ENCODE results near the gene USH2A. TPM values are rescaled to one million over a fixed set of nuclear protein-coding genes. Genes with fewer than 3 reads are reported as not detected.

USH2A gene
- polyA plus RNA-seq, 1 of the 3 experiments (the other 2 are of a cell fraction) = under 0.01 TPM

GRCh38 chr1:215631040-215631439 lies 792.2 kb downstream of the USH2A start (continued):
- no peak for TF ChIP-seq ZBTB33 (IDR thresholded peaks at IDR 0.05; ENCODE audit: borderline replicate concordance, low read depth)
- no peak for TF ChIP-seq RXRA (IDR thresholded peaks at IDR 0.05; ENCODE audit: borderline replicate concordance, low read depth)
- no peak for TF ChIP-seq MAX (IDR thresholded peaks at IDR 0.05; ENCODE audit: low read depth)
- no peak for TF ChIP-seq FOXJ3 (CRISPR knock-in tag; IDR thresholded peaks at IDR 0.05)
- TF ChIP-seq MEF2A (IDR thresholded peaks at IDR 0.05; ENCODE audit: borderline replicate concordance, low read depth) = no peak

- DNase-seq = no peak
- Histone ChIP-seq H3K79me2 (ENCODE audit: insufficient read depth) (no peaks in the 10 kb centered on the region), H3K9me2 (no peaks in the 10 kb centered on the region), H3K36me3 (replicated peaks in 1 of 2; ENCODE audit: control insufficient read depth in 1 of 2, insufficient read depth in 2 of 2, low read length in 1 of 2) (peaks cover 22 to 40% of the 10 kb centered on the region in 2 experiments), H2AFZ (ENCODE audit: low read depth) (no peak overlapping the region), H3K4me3 (ENCODE audit: low read depth in 2 of 2, low read length in 1 of 2) (no peak overlapping the region), H3K4me1 (ENCODE audit: control insufficient read depth in 1 of 2, insufficient read depth in 2 of 2, low read depth in 1 of 2, low read length in 1 of 2) (no peaks in the 10 kb centered on the region), H3K27me3 (ENCODE audit: insufficient read depth) (no peaks in the 10 kb centered on the region), H3K9ac (no peak overlapping the region), H4K20me1 (ENCODE audit: insufficient read depth) (no peaks in the 10 kb centered on the region), H3K4me2 (no peak overlapping the region), H3K27ac (ENCODE audit: low read depth in 2 of 2, low read length in 1 of 2) (no peak overlapping the region), H3F3A (replicated peaks; ENCODE audit: insufficient read depth) (no peaks in the 10 kb centered on the region), H3K9me3 (no peaks in the 10 kb centered on the region)
- CTCF ChIA-PET = no interaction called here
- POLR2A ChIA-PET = no interaction called here
- TF ChIP-seq IRF3 (IDR thresholded peaks at IDR 0.05; ENCODE audit: low read depth, low read length) (no peak), RXRA (IDR thresholded peaks at IDR 0.05; ENCODE audit: borderline replicate concordance, low read depth) (no peak), FOXJ3 (CRISPR knock-in tag; IDR thresholded peaks at IDR 0.05) (no peak), SMC3 (IDR thresholded peaks at IDR 0.05; ENCODE audit: low read depth, low read length) (no peak), RAD21 (IDR thresholded peaks at IDR 0.05; ENCODE audit: low read length) (no peak), SIN3A (IDR thresholded peaks at IDR 0.05; ENCODE audit: borderline replicate concordance, low read depth, low read length) (no peak), MAX (IDR thresholded peaks at IDR 0.05; ENCODE audit: low read depth) (no peak), RFX5 (IDR thresholded peaks at IDR 0.05; ENCODE audit: low read length) (no peak), GATA2 (CRISPR knock-in tag; IDR thresholded peaks at IDR 0.05) (no peak), YY1 (IDR thresholded peaks at IDR 0.05; ENCODE audit: low read depth) (no peak), ZBTB33 (IDR thresholded peaks at IDR 0.05; ENCODE audit: borderline replicate concordance, low read depth) (no peak), RCOR1 (IDR thresholded peaks at IDR 0.05; ENCODE audit: low read length) (no peak), EZH2phosphoT487 (IDR thresholded peaks at IDR 0.05; ENCODE audit: borderline replicate concordance, low read depth) (no peak), JUND (IDR thresholded peaks at IDR 0.05) (no peak), FOXM1 (IDR thresholded peaks at IDR 0.05; ENCODE audit: low read depth) (no peak), GABPA (IDR thresholded peaks at IDR 0.05; ENCODE audit: low read depth) (no peak), REST (IDR thresholded peaks at IDR 0.05; ENCODE audit: low read depth, low read length) (no peak), MXI1 (IDR thresholded peaks at IDR 0.05; ENCODE audit: low read depth, low read length) (no peak), NRF1 (IDR thresholded peaks at IDR 0.05; ENCODE audit: low read depth, low read length) (no peak)
Measured at GRCh38 chr1:215625949-215626348, 797.3 kb downstream of the USH2A start.
